ENCODE data around the gene PPP2R3C. TPM values are rescaled to one million over a fixed set of nuclear protein-coding genes. Genes with fewer than 3 reads are reported as not detected.

Gene PPP2R3C
- total and polyA plus RNA-seq, 2 of the 4 experiments (the other 2 are of a cell fraction) = 15.9 to 17.0 TPM

- Histone ChIP-seq H2AK5ac (ENCODE audit: low read depth, low read length) (peak overlapping the region; percentile 85; the same call in 1 of the 2 replicates), H3K79me1 (ENCODE audit: low read depth in 1 of 2, low read length in 2 of 2) (peaks cover 47 to 73% of the 10 kb centered on the region in 2 experiments), H3K9me1 (ENCODE audit: insufficient read depth, low read length) (peaks cover 15% of the 10 kb centered on the region), H3K27ac (ENCODE audit: insufficient read depth, low read length) (no peak overlapping the region; the same call in 1 of the 2 replicates), H3K23ac (ENCODE audit: low read depth, low read length) (no peak overlapping the region), H3K4ac (ENCODE audit: low read depth, low read length) (no peak overlapping the region), H2BK20ac (ENCODE audit: low read depth, low read length) (no peak overlapping the region), H3K4me1 (ENCODE audit: control insufficient read depth, insufficient read depth, low read length) (peaks cover 16% of the 10 kb centered on the region), H2BK5ac (ENCODE audit: low read depth, low read length, poor library complexity, severe bottlenecking) (no peak overlapping the region), H3K4me3 (ENCODE audit: insufficient read depth, low read depth, low read length) (no peak overlapping the region), H3K27me3 (ENCODE audit: control insufficient read depth, insufficient read depth, low read length) (no peaks in the 10 kb centered on the region), H2BK120ac (ENCODE audit: low read depth, low read length) (no peak overlapping the region), H2AFZ (replicated peaks; ENCODE audit: low read length, poor library complexity) (no peak overlapping the region), H3K18ac (ENCODE audit: low read depth, low read length) (no peak overlapping the region), H3K9ac (ENCODE audit: low read depth, low read length) (no peak overlapping the region), H3K9me3 (ENCODE audit: control insufficient read depth, insufficient read depth, low read length) (peaks cover 5% of the 10 kb centered on the region), H4K5ac (ENCODE audit: low read depth, low read length) (no peak overlapping the region), H4K91ac (ENCODE audit: insufficient read depth, low read depth, low read length) (no peak overlapping the region), H2AK9ac (replicated peaks; ENCODE audit: low read depth, low read length, poor library complexity) (no peak overlapping the region), H3K4me2 (ENCODE audit: low read depth, low read length) (no peak overlapping the region), H3K14ac (replicated peaks; ENCODE audit: low read depth, low read length) (no peak overlapping the region), H2BK15ac (ENCODE audit: low read depth, low read length) (no peak overlapping the region), H4K20me1 (ENCODE audit: insufficient read depth, low read length) (no peaks in the 10 kb centered on the region; the same call in 1 of the 2 replicates), H3K36me3 (ENCODE audit: control insufficient read depth, insufficient read depth, low read length) (peaks cover 25% of the 10 kb centered on the region), H3K56ac (ENCODE audit: extremely low read depth, insufficient read depth, low read length) (no peak overlapping the region), H4K8ac (ENCODE audit: low read depth in 2 of 2, low read length in 2 of 2) (no peak overlapping the region; a peak in 1 of 4 replicates)
- ChIA-PET CTCF (no interaction called here), POLR2A (ENCODE audit: unreplicated experiment) (no interaction called here)
- no TSS peak for BruUV-seq (replicated peaks)
- no peak for TF ChIP-seq FOS (IDR thresholded peaks at IDR 0.05; ENCODE audit: low read depth, low read length)
- no peak for TF ChIP-seq CHD1 (IDR thresholded peaks at IDR 0.05; ENCODE audit: low read depth, low read length)
- TF ChIP-seq USF2 (IDR thresholded peaks at IDR 0.05; ENCODE audit: low read depth, low read length) = no peak
- no peak for TF ChIP-seq BHLHE40 (IDR thresholded peaks at IDR 0.05; ENCODE audit: low read depth, low read length)
- no peak for TF ChIP-seq CTCF (conservative IDR thresholded peaks at IDR 0.05; ENCODE audit: low read depth, low read length)
- no peak for TF ChIP-seq POLR2A (IDR thresholded peaks at IDR 0.05; ENCODE audit: low read depth, low read length)
- TF ChIP-seq MAZ (IDR thresholded peaks at IDR 0.05; ENCODE audit: borderline replicate concordance, low read depth, low read length) = no peak
- TF ChIP-seq RCOR1 (IDR thresholded peaks at IDR 0.05; ENCODE audit: insufficient replicate concordance, low read length) = no peak
- TF ChIP-seq RAD21 (IDR thresholded peaks at IDR 0.05; ENCODE audit: low read length) = no peak
- no peak for TF ChIP-seq ELK1 (IDR thresholded peaks at IDR 0.05; ENCODE audit: borderline replicate concordance, low read depth, low read length)
- no peak for TF ChIP-seq MAFK (IDR thresholded peaks at IDR 0.05; ENCODE audit: low read depth, low read length)
- no peak for TF ChIP-seq NFE2L2 (IDR thresholded peaks at IDR 0.05; ENCODE audit: low read depth, low read length)
- no peak for TF ChIP-seq MXI1 (IDR thresholded peaks at IDR 0.05; ENCODE audit: borderline replicate concordance, low read depth, low read length)
- TF ChIP-seq CEBPB (IDR thresholded peaks at IDR 0.05; ENCODE audit: low read depth, low read length) = no peak
- TF ChIP-seq SMC3 (IDR thresholded peaks at IDR 0.05; ENCODE audit: low read depth, low read length) = no peak
- TF ChIP-seq RFX5 (IDR thresholded peaks at IDR 0.05; ENCODE audit: low read depth, low read length) = no peak
- DNase-seq = no peak
- in situ Hi-C loops (cut with MboI; ENCODE audit: low sequenced_read_pairs) = no loop called here
- intact Hi-C loops (cut with micrococcal nuclease) = no loop called here
- no CpG with 5 or more reads among the region's 4 CpGs for WGBS, 2 experiments (ENCODE audit: extremely low coverage in 2 of 2, insufficient read length in 1 of 2)
- dilution Hi-C loops (cut with HindIII; ENCODE audit: low sequenced_read_pairs, unreplicated experiment) = no loop called here
- no peak for ATAC-seq (ENCODE audit: low read depth)
These were observed 5.5 kb downstream of the PPP2R3C start for GRCh38 chr14:35116242-35116641.
